Measurements from ENCODE around the gene KCNH6.

The KCNH6 gene

GRCh38 chr17:63498626-63499195, 24.4 kb upstream of the KCNH6 start (continued):
- TF ChIP-seq ARNTL (CRISPR knock-in tag; IDR thresholded peaks at IDR 0.05; ENCODE audit: borderline replicate concordance, low read depth) (no peak), GLIS3 (CRISPR knock-in tag; IDR thresholded peaks at IDR 0.05) (no peak)

DNA sequence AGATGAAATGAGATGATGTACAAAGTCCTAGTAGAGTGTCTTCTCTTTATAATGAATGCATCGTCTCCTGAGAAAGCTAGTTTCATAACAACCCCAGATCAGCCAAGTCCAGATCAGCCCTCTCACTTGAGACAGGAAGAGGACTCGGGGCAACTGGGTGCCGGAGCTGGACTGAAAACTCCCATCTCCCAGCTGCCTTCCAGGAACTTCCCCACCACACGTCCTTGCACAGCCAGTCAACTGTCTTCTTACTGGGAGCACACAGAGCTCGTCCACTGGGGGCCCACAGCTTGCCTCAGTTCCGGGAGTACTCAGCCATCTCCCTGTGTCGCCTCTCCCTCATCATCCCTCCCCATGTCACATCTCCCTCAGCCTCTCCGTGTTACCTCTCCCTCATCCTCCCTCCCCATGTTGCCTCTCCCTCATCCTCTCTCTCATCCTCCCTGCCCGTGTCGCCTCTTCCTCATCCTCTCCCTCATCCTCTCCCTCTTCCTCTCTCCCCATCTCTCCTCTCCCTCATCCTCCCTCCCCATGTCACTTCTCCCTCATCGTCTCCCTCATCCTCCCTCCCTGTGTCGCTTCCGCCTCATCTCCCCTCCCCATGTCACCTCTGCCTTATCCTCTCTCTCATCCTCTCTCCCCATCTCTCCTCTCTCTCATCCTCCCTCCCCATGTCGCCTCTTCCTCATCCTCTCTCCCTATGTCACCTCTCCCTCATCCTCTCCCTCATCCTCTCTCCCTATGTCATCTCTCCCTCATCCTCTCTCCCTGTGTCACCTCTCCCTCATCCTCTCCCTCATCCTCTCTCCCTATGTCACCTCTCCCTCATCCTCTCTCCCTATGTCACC, 22.4 kb upstream of the KCNH6 start:
- no peak for ATAC-seq
- no peak for TF ChIP-seq OSR1 (CRISPR knock-in tag; IDR thresholded peaks at IDR 0.05)
- no peak for TF ChIP-seq PPARA (CRISPR knock-in tag; IDR thresholded peaks at IDR 0.05; ENCODE audit: borderline replicate concordance)
- TF ChIP-seq ZFP30 (CRISPR knock-in tag; IDR thresholded peaks at IDR 0.05): no peak
- no peak for TF ChIP-seq GLIS3 (CRISPR knock-in tag; IDR thresholded peaks at IDR 0.05)
- no peak for TF ChIP-seq TSHZ2 (CRISPR knock-in tag; IDR thresholded peaks at IDR 0.05)

DNA sequence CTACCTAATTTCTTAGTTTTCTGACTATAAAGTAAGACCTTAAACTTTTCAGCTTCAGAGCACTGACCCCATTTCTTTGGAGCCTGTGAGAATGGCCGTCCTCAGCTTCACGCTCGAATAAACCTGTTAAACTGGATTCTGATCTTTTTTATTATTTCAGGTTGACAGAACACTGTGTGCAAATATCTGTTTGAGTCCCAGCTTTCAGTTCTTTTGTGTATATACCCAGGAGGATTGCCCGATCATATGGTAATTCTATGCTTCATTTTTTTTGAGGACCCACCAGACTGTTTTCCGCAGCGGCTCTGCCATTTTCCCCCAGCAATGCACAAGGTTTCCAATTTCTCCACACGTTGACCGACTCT, 19.8 kb upstream of the KCNH6 start:
- TF ChIP-seq BACH2 (CRISPR knock-in tag; IDR thresholded peaks at IDR 0.05; ENCODE audit: borderline replicate concordance) (no peak), PATZ1 (CRISPR knock-in tag; IDR thresholded peaks at IDR 0.05; ENCODE audit: borderline replicate concordance) (no peak), TSHZ2 (CRISPR knock-in tag; IDR thresholded peaks at IDR 0.05) (no peak), SNAI2 (CRISPR knock-in tag; IDR thresholded peaks at IDR 0.05) (no peak), ZC3H10 (CRISPR knock-in tag; IDR thresholded peaks at IDR 0.05) (no peak), GLIS3 (CRISPR knock-in tag; IDR thresholded peaks at IDR 0.05) (no peak), PPARA (CRISPR knock-in tag; IDR thresholded peaks at IDR 0.05; ENCODE audit: borderline replicate concordance) (no peak), ZFP30 (CRISPR knock-in tag; IDR thresholded peaks at IDR 0.05) (no peak), OSR1 (CRISPR knock-in tag; IDR thresholded peaks at IDR 0.05) (no peak), ESRRG (CRISPR knock-in tag; IDR thresholded peaks at IDR 0.05) (no peak), ARNTL (CRISPR knock-in tag; IDR thresholded peaks at IDR 0.05; ENCODE audit: borderline replicate concordance, low read depth) (no peak)
- TF ChIP-seq, protein P1, sequence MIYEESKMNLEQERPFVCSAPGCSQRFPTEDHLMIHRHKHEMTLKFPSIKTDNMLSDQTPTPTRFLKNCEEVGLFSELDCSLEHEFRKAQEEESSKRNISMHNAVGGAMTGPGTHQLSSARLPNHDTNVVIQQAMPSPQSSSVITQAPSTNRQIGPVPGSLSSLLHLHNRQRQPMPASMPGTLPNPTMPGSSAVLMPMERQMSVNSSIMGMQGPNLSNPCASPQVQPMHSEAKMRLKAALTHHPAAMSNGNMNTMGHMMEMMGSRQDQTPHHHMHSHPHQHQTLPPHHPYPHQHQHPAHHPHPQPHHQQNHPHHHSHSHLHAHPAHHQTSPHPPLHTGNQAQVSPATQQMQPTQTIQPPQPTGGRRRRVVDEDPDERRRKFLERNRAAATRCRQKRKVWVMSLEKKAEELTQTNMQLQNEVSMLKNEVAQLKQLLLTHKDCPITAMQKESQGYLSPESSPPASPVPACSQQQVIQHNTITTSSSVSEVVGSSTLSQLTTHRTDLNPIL (CRISPR knock-in tag; IDR thresholded peaks at IDR 0.05; ENCODE audit: low read depth): no peak

DNA sequence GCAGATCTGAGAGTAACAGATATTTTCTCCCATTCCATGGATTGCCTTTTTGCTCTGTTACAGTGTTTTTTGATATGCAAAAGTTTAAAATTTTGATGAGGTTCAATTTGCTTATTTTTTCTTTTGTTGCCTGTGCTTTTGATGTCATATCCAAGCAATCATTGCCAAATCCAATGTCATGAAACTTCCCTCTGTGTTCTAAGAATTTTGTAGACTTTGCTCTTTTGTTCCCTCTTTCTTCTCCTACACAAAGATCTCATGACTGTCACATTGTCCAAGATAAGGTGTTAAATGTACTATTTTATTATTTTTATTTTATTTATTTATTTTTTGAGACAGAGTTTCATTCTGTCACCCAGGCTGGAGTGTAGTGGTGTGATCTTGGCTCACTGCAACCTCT, 18.9 kb upstream of the KCNH6 start:
- ATAC-seq: no peak
- TF ChIP-seq ZNF70 (CRISPR knock-in tag; IDR thresholded peaks at IDR 0.05) (no peak), ARNTL (CRISPR knock-in tag; IDR thresholded peaks at IDR 0.05; ENCODE audit: borderline replicate concordance, low read depth) (no peak), SNAI2 (CRISPR knock-in tag; IDR thresholded peaks at IDR 0.05) (no peak), ZC3H10 (CRISPR knock-in tag; IDR thresholded peaks at IDR 0.05) (no peak), ZFP30 (CRISPR knock-in tag; IDR thresholded peaks at IDR 0.05) (no peak), OSR1 (CRISPR knock-in tag; IDR thresholded peaks at IDR 0.05) (no peak), PATZ1 (CRISPR knock-in tag; IDR thresholded peaks at IDR 0.05; ENCODE audit: borderline replicate concordance) (no peak), ZNF565 (CRISPR knock-in tag; conservative IDR thresholded peaks at IDR 0.05; ENCODE audit: low read depth) (no peak), BACH2 (CRISPR knock-in tag; IDR thresholded peaks at IDR 0.05; ENCODE audit: borderline replicate concordance) (no peak), PPARA (CRISPR knock-in tag; IDR thresholded peaks at IDR 0.05; ENCODE audit: borderline replicate concordance) (no peak)
- TF ChIP-seq, protein P2, sequence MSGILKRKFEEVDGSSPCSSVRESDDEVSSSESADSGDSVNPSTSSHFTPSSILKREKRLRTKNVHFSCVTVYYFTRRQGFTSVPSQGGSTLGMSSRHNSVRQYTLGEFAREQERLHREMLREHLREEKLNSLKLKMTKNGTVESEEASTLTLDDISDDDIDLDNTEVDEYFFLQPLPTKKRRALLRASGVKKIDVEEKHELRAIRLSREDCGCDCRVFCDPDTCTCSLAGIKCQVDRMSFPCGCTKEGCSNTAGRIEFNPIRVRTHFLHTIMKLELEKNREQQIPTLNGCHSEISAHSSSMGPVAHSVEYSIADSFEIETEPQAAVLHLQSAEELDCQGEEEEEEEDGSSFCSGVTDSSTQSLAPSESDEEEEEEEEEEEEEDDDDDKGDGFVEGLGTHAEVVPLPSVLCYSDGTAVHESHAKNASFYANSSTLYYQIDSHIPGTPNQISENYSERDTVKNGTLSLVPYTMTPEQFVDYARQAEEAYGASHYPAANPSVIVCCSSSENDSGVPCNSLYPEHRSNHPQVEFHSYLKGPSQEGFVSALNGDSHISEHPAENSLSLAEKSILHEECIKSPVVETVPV (CRISPR knock-in tag; IDR thresholded peaks at IDR 0.05): no peak
- TF ChIP-seq, protein P1 (CRISPR knock-in tag; IDR thresholded peaks at IDR 0.05; ENCODE audit: low read depth): no peak

More for the DNA sequence above, 19.8 kb upstream of the KCNH6 start:
- ATAC-seq: no peak

Data from SK-N-SH treated with all-trans-retinoic acid at 6 μM for 48 hours (cell line).